Adipose tissue (tissue), 3 donors: ENCODE results near the gene SLC39A7. TPM values are rescaled to one million over a fixed set of nuclear protein-coding genes. Genes with fewer than 3 reads are reported as not detected.

Source experiments
- H3K27ac ChIP-seq: one replicate; pipeline ENCODE4 v1.5.1; 2013; ENCODE audit warnings: low read depth, low read length
- WGBS, 3 donors: extraction: QIAGEN DNeasy Blood & Tissue Kit; methylation state at CpG; one replicate each; pipeline ENCODE4 v1.1.7; 2013; 5-methylcytosine and 5-hydroxymethylcytosine counted together
- polyA plus RNA-seq, 3 donors: library from polyadenylated mRNA; stranded (reverse); fragments of 200-250 nt; gene quantifications; one replicate each; pipeline ENCODE4 v1.2.3, GENCODE V29; 2013
- donor health status: healthy with polysubstance abuse.
- donor health status: Bipolar disorder and iron deficiency.
- donor health status: healthy.

SLC39A7 gene
- polyA plus RNA-seq, 3 donors: 51.4 to 112 (median 72.1) TPM

- no peak overlapping the region for H3K27ac ChIP-seq
- 93 to 97% (median 95%) methylated on average over 13 of the region's 13 CpGs for WGBS, 3 donors
Measured at GRCh38 chr6:33250731-33251130, 50.1 kb downstream of the SLC39A7 start.

GRCh38 chr6:33251395-33252012, 50.8 kb downstream of the SLC39A7 start:
- 73 to 82% (median 78%) methylated on average over 6 of the region's 6 CpGs for WGBS, 3 donors
- H3K27ac ChIP-seq: no peak overlapping the region

GRCh38 chr6:33252759-33253158, 52.1 kb downstream of the SLC39A7 start:
- H3K27ac ChIP-seq: no peak overlapping the region

Other genes starting within 250 kb of the SLC39A7 start
- 10 to 100 TPM; 14.2 to 70.0 (median 55.4) TPM for gene HLA-DMA, start 247.8 kb upstream of the SLC39A7 start, polyA plus RNA-seq
- gene BRD2, start 232.3 kb upstream of the SLC39A7 start, polyA plus RNA-seq: 100 to 1,000 TPM in 2 of 3 donors, 10 to 100 TPM in 1; 83.9 to 118 (median 116) TPM
- gene HLA-DOA, start 191.3 kb upstream of the SLC39A7 start, polyA plus RNA-seq: 1 to 10 TPM; 1.5 to 3.3 (median 1.6) TPM
- gene HLA-DPA1, start 127.2 kb upstream of the SLC39A7 start, polyA plus RNA-seq: 10 to 100 TPM; 10.4 to 50.7 (median 20.9) TPM
- gene HLA-DPB1, start 124.9 kb upstream of the SLC39A7 start, polyA plus RNA-seq: 10 to 100 TPM; 26.1 to 49.8 (median 48.0) TPM
- gene COL11A2, start 8.4 kb upstream of the SLC39A7 start, polyA plus RNA-seq: 1 to 10 TPM in 1 of 3 donors, under 1 TPM in 2; 0.28 to 2.6 (median 0.88) TPM
- gene RXRB, start 202 bp upstream of the SLC39A7 start, polyA plus RNA-seq: 10 to 100 TPM; 22.7 to 31.3 (median 29.6) TPM
- gene HSD17B8, start 3.8 kb downstream of the SLC39A7 start, polyA plus RNA-seq: 10 to 100 TPM in 2 of 3 donors, 1 to 10 TPM in 1; 5.7 to 51.7 (median 14.4) TPM
- gene RING1, start 7.6 kb downstream of the SLC39A7 start, polyA plus RNA-seq: 10 to 100 TPM; 23.7 to 42.5 (median 40.5) TPM
- 10 to 100 TPM; 34.7 to 40.3 (median 36.9) TPM for gene VPS52, start 71.0 kb downstream of the SLC39A7 start, polyA plus RNA-seq
- 1,000 to 10,000 TPM; 3,971 to 5,636 (median 5,545) TPM for gene RPS18, start 71.2 kb downstream of the SLC39A7 start, polyA plus RNA-seq
- gene B3GALT4, start 76.3 kb downstream of the SLC39A7 start, polyA plus RNA-seq: 1 to 10 TPM; 4.0 to 9.3 (median 8.5) TPM
- 10 to 100 TPM; 27.5 to 47.4 (median 42.7) TPM for gene WDR46, start 88.4 kb downstream of the SLC39A7 start, polyA plus RNA-seq
- gene PFDN6, start 88.7 kb downstream of the SLC39A7 start, polyA plus RNA-seq: 100 to 1,000 TPM in 1 of 3 donors, 10 to 100 TPM in 2; 47.0 to 131 (median 77.7) TPM
- gene RGL2, start 98.1 kb downstream of the SLC39A7 start, polyA plus RNA-seq: 10 to 100 TPM; 33.1 to 64.3 (median 49.0) TPM
- gene TAPBP, start 113.2 kb downstream of the SLC39A7 start, polyA plus RNA-seq: 10 to 100 TPM; 14.2 to 29.9 (median 26.3) TPM
- 10 to 100 TPM in 2 of 3 donors, 1 to 10 TPM in 1; 8.9 to 13.5 (median 13.4) TPM for gene ZBTB22, start 116.9 kb downstream of the SLC39A7 start, polyA plus RNA-seq
- gene DAXX, start 122.1 kb downstream of the SLC39A7 start, polyA plus RNA-seq: 10 to 100 TPM; 19.6 to 35.4 (median 34.0) TPM
- under 1 TPM; 0.55 to 0.56 (median 0.56) TPM for gene KIFC1, start 191.0 kb downstream of the SLC39A7 start, polyA plus RNA-seq
- 100 to 1,000 TPM in 1 of 3 donors, 10 to 100 TPM in 2; 52.3 to 106 (median 73.9) TPM for gene PHF1, start 210.1 kb downstream of the SLC39A7 start, polyA plus RNA-seq
- 100 to 1,000 TPM; 123 to 153 (median 148) TPM for gene CUTA, start 217.2 kb downstream of the SLC39A7 start, polyA plus RNA-seq
- 10 to 100 TPM in 1 of 3 donors, 1 to 10 TPM in 2; 4.2 to 16.1 (median 7.2) TPM for gene SYNGAP1, start 219.2 kb downstream of the SLC39A7 start, polyA plus RNA-seq